GM18907 (cell line): ENCODE measurements around the gene SUN1.

Source experiments
- ATAC-seq: cut with Tn5 transposase; IDR thresholded peaks from one replicate; pipeline ENCODE4 v1.9.1; 2021; ENCODE audit warnings: mild to moderate bottlenecking, moderate library complexity; ENCODE audit not compliant: unreplicated experiment

SUN1 gene

DNA sequence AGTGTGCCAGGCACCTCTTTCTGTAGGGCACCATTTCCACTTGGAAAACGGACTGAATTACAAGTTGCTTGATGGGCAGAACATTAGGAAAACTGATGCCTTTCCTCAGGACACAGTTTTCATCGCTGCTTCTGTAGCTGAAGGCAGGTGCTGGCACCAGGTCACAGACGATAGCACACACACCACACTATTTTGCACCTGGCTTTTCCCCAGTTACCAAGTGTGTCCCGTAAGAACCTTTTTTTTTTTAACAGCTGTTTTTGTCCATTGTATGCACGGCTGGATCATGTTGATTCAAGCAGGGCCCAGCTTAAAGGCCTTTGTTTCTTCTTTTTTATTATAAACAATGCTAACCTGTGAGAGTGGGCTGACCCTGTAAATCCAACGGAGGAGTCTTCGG, 42.8 kb downstream of the SUN1 start:
- no peak for ATAC-seq

DNA sequence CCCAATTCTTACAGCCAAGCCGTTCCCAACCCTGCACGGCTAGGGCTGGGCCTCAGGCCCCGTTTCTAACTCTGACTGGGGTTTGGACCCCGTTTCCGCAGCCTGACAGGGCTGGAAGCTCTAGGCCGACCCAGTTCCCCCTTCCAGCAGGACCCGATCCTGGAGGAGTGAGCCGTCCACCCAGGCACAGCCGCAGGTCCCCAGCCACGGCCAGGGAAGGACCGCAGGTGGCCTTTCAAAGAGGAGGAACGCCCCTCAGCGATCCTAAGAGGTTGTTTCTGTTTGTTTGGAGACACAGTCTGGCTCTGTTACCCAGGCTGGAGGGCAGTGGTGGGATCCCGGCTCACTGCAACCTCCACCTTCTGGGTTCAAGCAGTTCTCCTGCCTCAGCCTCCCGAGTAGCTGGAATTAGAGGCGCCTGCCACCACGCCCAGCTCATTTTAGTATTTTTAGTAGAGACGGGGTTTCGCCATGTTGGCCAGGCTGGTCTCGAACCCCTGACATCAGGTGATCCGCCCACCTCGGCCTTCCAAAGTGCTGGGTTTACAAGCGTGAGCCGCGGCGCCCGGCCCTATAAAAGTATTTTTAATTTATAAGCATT, 43.3 kb downstream of the SUN1 start:
- no peak for ATAC-seq

DNA sequence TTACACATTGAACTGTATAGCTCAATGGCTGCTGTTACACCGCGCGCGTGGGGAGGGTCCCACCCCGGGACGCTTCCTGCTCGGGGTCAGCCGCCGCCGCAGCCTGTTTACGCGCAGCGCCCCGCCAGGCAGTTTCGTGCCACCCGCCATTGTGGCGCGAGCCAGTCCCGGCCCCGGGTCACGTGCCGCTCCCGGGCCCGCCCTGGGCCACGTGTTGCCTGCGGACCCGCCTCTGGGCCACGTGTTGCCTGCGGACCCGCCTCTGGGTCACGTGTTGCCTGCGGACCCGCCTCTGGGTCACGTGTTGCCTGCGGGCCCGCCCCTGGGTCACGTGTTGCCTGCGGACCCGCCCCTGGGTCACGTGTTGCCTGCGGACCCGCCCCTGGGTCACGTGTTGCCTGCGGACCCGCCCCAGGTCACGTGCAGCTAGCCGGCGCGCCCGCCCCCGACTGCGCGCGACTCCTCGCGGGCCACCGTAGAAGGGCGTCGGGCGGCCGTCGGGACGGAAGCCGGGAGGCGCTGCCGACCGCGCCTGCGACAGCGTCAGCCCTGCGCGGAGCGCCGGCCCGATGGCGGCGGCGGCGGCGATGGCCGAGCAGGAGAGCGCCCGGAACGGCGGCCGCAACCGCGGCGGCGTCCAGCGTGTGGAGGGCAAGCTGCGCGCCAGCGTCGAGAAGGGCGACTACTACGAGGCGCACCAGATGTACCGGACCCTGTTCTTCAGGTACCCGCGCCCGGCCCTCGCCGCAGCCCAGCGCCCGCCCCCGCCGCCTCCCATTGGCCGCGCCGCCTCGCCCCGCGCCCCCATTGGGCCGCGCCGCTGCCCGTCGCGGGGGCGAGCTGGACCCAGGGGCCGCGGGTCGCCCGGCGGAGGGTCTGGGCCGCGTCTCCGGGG, 44.0 kb downstream of the SUN1 start, which contains the start of gene GET4:
Gene GET4 (plus strand): TSS at position 478 of the 895 bp plus-strand sequence. CDS start 92 bp downstream, at position 570.
- peak; percentile 76 for ATAC-seq

DNA sequence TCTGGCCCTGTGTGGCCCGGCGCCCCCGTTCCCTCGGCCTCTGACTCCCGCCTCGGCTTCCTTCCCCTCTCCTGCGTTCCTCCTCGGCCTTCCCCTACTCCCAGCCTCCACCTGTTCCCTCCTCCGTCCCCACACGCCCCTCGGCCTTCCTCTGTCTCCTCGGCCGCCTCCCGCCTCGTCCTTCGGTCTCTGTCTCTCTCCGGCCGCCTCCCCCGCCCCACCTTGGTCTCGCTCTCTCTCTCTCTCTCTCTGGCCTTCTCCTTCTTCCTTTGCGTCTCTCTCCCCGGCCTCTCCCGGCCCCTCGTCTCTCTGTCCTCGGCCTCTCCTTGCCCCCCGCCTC, 44.7 kb downstream of the SUN1 start:
- peak; percentile 30 for ATAC-seq

DNA sequence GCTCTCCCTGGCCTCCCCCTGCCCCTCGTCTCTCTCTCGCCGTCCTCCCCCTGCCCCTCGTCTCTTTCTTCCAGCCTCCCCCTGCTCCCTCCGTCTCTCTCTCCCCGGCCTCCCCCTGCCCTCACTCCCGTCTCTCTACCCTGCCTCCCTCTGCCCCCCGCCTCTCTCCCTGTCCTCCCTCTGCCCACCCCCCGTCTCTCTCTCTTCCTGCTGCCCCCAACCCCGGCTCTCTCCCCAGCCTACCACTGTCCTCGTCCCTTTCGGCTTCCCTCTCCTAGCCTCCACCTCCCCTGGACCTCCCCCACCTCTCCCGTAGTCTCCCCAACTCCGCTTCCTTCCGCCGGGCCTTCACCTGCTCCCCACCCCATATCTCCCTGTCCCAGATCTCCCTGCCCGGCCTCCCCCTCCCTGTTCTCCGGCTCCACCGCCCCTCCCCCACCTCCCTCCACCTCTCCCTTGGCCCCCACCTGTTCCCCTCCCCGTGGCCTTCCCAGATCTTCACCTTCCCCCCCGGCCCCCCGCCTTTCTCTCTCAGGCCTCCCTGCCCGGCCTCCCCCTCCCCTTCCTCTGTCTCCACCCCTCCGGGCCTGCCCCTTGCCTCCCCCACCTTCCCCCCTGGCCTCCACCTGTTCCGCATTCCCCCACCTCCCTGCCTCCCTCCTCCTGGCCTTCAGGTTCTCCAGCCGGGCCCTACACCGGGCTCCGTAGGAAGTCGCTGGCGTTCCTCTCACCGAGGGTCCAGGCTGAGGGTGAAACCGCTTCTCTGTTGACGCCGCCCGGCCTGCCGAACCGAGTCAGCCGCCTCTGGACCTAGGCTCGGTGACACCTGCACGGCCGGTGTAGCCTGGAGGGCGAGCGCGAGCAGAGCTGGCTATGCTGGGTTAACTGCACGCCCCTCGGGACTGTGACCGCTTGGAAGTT, 45.3 kb downstream of the SUN1 start:
- no peak for ATAC-seq

DNA sequence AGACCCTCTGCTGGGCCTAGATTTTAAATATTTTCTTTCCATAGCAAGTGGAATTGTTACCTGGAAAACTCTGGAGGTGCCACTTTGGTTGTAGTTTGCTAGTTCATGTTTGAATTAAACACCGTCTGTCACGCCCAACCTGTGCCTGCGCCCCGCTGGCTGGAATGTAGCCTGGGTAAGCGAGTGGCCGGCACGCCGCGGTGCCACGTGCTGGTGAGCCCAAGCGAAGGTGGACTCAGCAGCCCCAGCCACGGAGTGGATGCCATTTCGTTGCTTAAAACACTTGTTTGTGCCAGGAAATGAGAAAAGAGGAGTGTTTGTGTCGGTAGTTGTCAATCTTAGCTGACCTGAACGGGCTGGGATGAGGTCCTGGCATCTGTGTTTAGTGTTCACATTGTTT, 46.8 kb downstream of the SUN1 start:
- ATAC-seq = no peak

DNA sequence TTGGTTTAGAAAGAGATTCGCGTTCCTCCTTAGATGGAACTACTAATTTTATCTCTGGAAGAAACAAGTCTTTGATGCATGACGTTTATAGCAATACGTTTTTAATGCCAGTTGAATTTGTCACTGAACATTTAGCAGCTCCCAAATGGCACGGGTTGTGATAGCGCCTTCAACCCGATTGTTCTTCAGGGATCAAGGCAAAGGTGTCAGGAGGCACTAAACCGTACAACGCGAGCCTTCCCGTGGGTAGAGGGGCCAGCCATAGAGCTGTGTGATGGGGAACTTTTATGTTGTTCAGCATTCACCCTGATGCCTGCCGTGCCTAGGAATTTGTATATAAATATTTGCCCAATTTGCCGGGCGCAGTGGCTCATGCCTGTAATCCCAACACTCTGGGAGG, 47.4 kb downstream of the SUN1 start:
- ATAC-seq = no peak

DNA sequence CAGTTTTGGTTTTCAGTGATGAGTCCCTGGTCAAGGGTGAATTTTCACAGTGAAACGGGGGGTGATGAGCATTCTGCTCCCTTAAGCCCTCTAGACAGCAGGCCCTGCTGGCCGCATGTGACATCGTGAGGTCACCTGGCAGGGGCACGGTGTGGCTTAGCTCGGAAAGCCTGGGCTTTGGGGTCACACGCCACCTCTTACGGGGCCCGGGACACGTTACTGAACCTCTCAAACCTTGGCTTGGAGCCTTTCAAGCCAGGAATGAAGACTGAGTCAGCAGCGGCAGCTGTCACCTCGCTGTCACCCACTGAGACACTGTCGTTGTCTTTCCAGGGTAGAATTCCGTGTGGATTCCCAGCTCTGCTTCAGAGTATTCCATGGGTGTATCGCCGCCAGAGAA, 48.2 kb downstream of the SUN1 start:
- ATAC-seq = no peak

DNA sequence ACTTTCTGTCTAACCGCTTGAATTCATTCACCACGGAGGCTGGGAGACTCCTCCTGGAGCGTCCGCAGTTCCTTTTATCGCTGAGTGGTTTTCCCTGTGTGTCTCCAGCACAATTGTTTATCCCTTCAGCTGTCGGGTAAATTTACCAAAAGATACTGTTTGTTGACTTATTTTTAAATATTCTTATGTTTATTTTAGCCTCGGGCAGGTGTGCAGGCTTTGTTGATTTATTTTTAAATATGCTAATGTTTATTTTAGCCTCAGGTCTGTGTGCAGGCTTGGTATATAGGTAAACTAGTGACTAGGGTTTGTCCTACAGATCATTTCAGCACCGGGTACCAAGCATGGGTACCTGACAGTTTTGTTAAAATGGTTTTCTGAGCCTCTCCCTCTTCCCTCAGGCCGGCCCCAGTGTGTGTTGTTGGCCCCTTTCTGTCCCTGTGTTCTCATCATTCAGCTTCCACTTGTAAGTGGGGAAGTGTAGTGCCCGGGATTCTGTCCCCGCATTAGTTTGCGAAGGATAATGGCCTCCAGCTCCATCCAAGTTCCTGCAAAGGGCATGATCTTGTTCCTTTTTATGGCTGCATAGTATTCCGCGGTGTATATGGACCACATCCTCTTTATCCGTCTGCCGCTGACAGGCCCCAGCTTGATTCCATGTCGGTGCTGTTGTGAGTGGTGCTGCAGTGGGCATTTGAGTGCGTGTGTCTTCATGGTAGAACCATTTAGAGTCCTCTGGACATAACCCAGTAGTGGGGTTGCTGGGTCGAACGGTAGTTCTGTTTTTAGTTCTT, 49.4 kb downstream of the SUN1 start:
- ATAC-seq = no peak

DNA sequence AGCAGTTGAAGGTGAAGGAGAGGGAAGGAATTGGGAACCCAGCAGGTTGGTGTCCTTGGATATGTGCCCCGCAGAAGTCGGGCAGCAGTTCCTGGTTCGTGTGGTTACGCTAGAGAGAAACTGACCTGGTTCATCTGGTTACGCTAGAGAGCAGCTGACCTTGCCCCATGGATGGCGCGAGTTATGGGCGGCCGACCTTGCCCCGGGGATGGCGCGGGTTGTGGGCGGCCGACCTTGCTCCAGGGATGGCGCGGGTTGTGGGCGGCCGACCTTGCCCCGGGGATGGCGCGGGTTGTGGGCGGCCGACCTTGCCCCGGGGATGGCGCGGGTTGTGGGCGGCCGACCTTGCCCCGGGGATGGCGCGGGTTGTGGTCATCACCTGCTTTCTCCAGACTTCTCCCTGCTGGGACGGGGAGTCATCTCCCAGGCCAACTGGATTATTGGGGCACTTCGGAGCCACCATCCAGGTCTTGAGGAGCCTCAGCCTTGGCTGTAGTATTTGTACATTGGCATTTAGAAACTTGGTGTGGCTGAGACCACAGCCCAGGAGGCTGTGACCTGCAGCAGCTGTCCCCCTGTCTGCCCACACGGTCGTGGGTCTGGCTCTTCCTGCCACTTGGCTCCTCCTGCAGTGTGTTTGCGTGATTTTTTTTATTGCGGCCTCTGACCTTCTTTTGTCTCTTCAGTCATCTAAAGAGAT, 50.2 kb downstream of the SUN1 start:
- no peak for ATAC-seq

DNA sequence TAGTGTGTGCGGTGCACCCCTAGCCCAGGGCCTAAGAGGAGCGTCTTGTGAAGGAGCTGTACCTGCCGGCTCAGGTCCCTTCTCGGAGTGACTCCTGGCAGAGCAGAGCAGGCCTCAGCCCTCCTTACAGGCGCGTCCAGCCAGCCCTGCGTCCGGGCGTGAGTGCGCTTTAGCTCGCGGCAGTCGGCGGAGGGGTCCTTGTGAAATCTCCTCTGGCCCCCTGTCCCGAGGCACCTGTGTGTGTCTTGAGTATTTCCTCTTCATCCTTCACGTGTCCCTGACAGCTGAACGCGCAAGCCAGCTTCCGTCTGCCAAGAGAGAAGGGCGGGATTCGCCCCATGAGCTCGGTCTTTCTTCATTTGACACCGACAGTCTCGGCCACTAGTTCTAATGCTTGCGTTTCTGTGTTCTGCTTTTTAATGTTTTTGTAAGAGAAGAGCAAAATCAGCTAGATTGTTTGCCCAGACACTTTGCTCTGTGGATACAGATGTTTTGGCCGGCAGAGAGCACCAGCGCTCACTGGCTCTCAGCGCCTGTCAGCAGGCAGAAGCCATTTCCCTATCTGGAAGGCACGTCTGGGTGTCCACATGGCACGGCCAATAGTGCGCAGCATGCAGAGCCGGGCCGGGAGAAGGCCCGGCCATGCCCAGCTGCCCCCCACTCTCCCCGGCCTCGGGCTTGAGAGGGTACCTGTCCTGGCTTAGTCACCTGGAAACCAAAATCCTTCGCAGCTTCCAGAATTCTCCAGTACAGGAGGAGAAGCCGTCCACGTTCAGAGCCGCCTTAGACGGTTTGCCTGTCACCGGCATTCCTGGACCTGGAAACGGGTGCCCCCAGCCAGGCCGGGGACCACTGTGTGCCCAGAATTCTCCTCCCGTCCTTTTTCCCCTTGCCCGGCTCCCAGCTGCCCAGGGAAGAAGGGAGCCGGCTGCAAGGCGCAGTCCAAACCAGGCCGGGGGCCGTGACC, 51.1 kb downstream of the SUN1 start:
- no peak for ATAC-seq

DNA sequence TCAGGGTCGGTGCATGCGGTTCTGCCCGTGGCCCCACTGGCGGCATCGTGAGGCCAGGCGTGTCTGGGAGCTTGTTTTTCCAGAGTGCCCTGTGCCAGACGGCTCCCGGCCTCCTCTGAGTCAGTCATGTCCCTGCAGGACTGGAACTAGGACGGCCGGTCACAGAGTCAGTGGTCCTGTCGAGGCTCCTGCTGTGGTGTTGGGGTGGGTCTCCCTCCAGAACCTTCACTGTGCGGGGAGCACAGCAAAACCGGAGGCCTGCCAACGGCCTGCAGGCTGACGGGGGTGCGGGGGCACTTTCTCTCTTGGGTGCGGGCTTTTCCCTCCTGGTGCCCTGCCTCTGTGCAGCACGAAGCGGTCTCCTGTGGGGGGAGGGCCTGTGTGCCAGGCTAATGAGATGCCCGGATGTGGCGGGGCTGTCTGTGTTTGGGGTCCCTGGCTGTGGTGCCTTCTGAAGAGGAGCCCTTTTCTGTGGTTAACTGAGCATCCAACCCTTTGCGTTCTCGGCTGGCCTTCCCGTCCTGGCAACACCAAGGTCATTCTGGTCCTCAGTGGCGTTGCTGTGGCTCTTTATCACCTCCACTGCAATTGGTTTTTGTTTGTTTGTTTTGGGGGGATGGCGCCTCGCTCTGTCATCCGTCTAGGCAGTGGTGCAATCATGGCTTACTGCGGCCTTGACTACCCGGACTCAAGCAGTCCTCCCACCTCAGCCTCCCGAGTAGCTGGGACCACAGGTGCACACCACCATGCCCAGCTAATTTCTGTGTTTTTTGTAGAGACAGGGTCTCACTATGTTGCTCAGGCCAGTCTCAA, 52.1 kb downstream of the SUN1 start:
- no peak for ATAC-seq

DNA sequence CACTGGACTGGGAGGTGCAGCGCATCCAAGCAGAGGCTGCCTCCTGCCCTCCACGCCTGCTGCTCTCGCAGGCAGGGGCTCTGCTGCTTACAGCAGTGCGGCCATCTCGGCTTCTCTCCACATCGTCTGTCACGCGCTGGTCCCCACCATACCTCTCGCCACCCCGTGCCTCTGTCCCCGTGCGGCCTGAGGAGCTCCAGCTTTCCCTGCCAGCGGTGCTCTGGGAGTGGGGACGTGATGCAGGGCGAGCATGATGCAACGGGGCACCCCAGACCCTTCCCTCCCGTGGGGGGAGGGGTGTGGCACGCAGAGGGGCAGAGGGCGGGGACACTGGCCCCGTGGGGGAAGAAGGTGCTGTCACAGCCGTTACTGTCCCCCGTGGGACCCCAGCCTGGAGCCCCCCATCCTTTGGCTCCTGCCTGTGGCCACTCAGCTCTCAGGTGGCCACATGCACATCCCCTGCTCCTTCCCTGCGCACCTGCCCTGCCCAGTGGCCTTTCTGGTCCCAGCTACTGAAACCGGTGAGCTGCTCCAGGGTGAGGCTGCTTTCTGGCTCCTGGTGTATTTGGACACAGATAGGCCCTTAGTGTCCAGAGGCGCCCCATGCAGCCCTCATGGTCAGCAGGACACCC, 53.1 kb downstream of the SUN1 start:
- ATAC-seq = no peak

DNA sequence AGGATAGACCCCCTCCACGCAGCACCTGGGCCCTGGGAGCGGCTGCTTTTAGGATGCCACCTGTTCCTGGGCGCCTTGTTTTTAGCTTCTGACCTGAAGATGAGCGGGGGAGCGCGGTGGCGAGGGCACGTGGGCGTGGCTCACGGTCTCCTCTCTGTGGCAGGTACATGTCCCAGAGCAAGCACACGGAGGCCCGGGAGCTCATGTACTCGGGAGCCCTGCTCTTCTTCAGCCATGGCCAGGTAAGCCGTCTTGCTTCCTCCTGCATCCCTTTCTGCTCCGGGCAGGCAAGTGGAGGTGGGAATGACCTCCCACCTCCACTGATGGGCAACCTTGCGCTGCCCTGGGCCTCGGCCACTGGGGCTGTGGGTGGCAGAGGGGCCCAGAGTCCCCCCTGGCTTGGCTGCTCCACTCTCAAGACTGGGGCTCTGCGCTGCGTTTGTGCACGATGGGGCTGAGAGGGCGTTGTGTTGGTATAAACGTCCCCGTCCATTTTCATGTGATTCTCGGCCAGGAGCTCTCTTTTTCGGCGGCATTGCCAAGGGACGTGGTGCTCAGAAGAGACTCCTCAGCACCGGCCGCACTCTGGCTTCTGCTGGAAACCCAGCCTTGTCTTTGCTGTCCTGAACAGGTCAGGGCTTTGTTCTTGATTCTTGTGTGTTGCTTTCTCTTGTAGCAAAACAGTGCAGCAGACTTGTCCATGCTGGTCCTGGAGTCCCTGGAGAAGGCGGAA, 53.8 kb downstream of the SUN1 start:
- no peak for ATAC-seq

DNA sequence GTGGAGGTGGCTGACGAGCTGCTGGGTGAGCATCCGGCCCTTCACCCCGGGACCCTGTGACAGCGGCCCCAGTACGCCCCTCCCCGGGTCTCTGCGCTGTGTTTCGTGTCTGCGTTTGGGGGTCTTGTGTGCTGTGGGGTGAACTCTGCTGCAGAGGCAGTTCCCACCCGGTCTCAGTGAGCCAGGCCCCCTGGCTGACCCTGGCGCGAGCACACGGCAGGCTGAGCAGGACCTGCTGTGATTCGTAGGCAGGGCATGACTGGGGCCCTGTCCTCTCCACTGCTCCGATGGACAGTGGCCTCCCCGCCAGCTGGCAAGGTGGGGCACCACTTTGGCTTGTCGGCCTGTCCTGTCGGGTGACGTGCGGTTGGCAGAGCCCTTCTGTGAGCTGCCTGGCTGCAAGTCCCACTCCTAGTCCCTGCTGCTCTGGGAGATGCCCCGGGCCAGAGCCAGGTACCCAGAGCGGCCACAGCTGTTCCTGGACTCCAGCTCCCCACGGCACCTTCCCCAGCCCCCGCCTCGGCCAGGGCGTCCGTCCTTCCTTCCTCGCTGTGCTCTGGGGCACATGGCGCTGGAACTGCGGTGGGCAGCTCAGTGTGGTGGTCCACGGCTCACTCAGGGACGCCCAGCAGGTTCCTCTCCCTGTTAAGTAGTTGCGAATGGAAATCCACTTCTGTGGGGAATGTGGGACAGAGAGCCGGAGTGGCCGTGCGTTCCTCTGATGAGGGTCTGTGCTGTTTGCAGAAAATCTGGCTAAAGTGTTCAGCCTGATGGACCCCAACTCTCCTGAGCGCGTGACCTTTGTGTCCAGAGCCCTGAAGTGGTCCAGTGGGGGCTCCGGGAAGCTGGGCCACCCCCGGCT, 54.6 kb downstream of the SUN1 start:
- no peak for ATAC-seq

DNA sequence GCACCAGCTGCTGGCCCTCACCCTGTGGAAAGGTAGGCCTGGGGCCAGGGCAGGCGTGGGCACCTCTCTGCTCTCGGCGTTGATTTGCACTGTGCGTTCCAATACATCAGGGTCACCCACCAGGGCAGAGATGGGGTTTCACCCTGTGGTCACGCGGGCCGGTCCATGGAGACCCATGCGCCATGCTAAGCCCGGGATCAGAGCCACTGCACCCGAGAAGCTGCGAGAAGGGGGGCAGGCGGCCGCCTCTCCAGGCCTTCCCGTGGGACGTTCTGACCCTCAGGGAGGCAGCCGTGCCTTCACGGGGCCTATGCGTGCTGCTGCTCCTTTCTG, 55.2 kb downstream of the SUN1 start:
- ATAC-seq = no peak
